Natural killer cell treated with Interleukin-12 subunit alpha and Interleukin-12 subunit beta and Interleukin-15 and Interleukin-18, amount 100 ng/mL, for 72 hours (primary cell): ENCODE measurements around the gene SOX18. TPM values are rescaled to one million over a fixed set of nuclear protein-coding genes. Genes with fewer than 3 reads are reported as not detected.

Source experiments
- ATAC-seq, 2 donors: fragments of 150-1000 bp; cut with Tn5 transposase in 1 of 2; sonication (Bioruptor Pico), chemical (Tn5 transposase) in 1 of 2; 2 replicates each; pipeline ENCODE4 v1.10.0; 2021
- DNase-seq: peaks from one replicate; pipeline ENCODE4 v3.0.0; 2022; ENCODE audit warnings: low spot score
- H3K27ac Mint-ChIP-seq, 2 donors: 1 replicate in 1 of 2; 2 replicates in 1 of 2; pipeline ENCODE4 v1.8.0; 2022; ENCODE audit warnings: mixed read lengths in 2 of 2, mild to moderate bottlenecking in 1 of 2, moderate library complexity in 1 of 2
- H3K27me3 Mint-ChIP-seq, 2 donors: 1 replicate in 1 of 2; 2 replicates in 1 of 2; pipeline ENCODE4 v1.8.0; 2022; ENCODE audit warnings: mixed read lengths in 2 of 2
- H3K36me3 Mint-ChIP-seq: one replicate; pipeline ENCODE4 v1.8.0; 2022; ENCODE audit warnings: mixed read lengths
- H3K4me1 Mint-ChIP-seq, 2 donors: 1 replicate in 1 of 2; 2 replicates in 1 of 2; pipeline ENCODE4 v1.8.0; 2022; ENCODE audit warnings: low read depth in 2 of 2, mixed read lengths in 2 of 2, mild to moderate bottlenecking in 1 of 2
- H3K4me3 Mint-ChIP-seq: one replicate; pipeline ENCODE4 v1.8.0; 2022; ENCODE audit warnings: mixed read lengths
- H3K9me3 Mint-ChIP-seq: 2 replicates; pipeline ENCODE4 v1.8.0; 2022; ENCODE audit warnings: mixed read lengths
- total RNA-seq, 2 donors: library from RNA; stranded (reverse); gene quantifications; one replicate each; pipeline ENCODE4 v1.2.3, GENCODE V29; 2022

The SOX18 gene
- total RNA-seq, 2 donors from 2014 or later, result not detected

DNA sequence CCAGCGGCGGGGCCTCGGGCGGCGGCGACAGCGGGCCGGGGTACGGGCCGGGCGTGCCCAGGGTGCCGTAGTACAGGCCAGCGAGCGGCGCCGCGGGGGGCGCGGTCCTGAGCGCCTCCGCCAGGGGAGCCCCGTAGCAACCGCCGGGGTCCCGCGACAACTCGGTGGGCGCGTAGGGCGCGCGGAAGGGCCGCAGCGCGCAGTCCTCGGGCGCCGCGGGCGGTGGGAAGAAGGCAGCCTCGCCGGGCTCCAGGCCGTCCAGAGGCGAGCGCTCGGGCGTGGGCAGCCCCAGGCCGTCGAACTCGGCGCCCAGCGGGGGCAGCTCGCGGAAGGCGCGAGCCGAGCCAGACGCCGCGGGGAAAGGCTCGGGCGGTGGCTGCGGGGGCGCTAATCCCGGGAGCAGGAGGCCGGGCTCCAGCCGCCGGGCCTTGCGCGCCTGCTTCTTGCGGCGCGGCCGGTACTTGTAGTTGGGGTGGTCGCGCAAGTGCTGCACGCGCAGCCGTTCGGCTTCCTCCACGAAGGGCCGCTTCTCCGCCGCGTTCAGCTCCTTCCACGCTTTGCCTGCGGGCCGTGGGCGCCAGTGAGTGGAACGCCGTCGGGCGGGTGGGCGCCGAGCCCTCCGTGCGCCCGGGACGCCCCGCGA lies 916 bp downstream of the SOX18 start:
- no peak for ATAC-seq
- H3K27me3 Mint-ChIP-seq, result peaks cover 21 to 24% of the 10 kb centered on the region in 2 donors
- DNase-seq, result no peak

GRCh38 chr20:64047968-64048401 lies 1.5 kb downstream of the SOX18 start:
- Mint-ChIP-seq H3K36me3 (no peaks in the 10 kb centered on the region), H3K9me3 (no peaks in the 10 kb centered on the region), H3K27me3 (peaks cover 16 to 24% of the 10 kb centered on the region in 2 donors), H3K4me3 (no peak overlapping the region), H3K27ac (no peak overlapping the region), H3K4me1 (no peaks in the 10 kb centered on the region)
- DNase-seq (no peak), ATAC-seq (no peak)

More for the DNA sequence above, 916 bp downstream of the SOX18 start:
- no peaks in the 10 kb centered on the region for H3K4me1 Mint-ChIP-seq
- H3K36me3 Mint-ChIP-seq, result no peaks in the 10 kb centered on the region
- H3K27ac Mint-ChIP-seq, result no peak overlapping the region
- no peak overlapping the region for H3K4me3 Mint-ChIP-seq
- no peaks in the 10 kb centered on the region for H3K9me3 Mint-ChIP-seq

DNA sequence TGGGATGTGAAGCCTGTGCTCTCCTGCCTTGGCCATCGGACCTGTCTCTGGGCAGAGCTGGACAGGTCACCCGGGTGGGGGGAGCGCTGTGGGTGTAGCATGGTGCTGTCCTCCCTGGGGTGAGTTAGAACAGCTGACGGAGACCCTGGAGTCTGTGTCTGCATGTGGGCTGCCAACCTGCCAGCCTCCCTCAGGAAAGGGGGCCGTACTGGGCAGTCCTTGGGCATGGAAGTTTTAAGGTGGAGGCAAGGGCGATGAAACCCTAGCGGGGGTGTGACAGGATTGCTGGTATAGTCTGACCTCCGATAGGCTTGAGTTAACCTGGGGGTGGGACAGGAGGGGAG lies 2.4 kb downstream of the SOX18 start:
- DNase-seq, result no peak
- Mint-ChIP-seq H3K27ac (no peak overlapping the region), H3K4me1 (no peaks in the 10 kb centered on the region), H3K27me3 (peaks cover 15 to 24% of the 10 kb centered on the region in 2 donors), H3K9me3 (no peaks in the 10 kb centered on the region), H3K36me3 (no peaks in the 10 kb centered on the region), H3K4me3 (no peak overlapping the region)
- no peak for ATAC-seq

- Mint-ChIP-seq H3K27ac (no peak overlapping the region), H3K9me3 (no peaks in the 10 kb centered on the region), H3K4me1 (no peaks in the 10 kb centered on the region), H3K27me3 (peaks cover 16 to 24% of the 10 kb centered on the region in 2 donors), H3K4me3 (no peak overlapping the region), H3K36me3 (no peaks in the 10 kb centered on the region)
- DNase-seq (no peak), ATAC-seq (no peak)
Measured at GRCh38 chr20:64045346-64046011, 4.0 kb downstream of the SOX18 start.

DNA sequence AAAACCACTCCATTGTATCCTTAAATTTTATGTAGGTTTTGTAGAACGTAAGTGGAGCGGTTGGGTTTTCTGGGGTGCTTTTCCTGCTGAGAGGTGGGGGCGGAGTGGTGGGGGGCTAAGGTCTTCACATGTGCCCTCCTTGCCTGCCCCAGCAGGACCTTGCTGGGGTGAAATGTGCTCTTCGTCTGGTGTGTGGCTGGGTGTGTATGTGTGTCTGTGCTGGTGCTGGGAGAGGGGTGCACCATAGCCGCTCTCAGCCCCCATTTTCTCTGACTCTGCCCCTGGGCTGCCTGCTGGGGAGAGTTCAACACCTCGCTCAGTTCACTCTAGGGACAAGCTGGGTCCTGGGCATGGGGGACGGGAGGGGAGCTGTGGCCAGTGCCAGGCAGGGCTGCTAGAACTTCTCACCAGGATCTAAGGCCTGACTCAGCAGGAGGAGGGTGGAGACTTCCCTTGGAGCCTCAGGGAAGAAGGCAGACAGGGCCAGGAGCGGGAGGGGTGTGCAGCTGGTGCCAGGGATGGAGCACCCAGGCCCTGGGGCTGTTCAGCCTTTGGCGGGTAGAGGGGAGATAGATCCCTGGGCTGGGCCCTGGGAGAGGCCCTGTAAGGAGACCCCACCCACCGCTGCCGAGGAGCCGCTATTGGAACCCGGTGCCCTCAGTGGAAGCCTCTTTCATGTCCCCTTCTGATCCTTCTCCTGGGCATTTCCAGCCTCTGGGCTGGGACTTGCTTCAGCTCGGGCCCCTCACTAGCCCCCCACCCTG lies 4.8 kb downstream of the SOX18 start:
- Mint-ChIP-seq H3K9me3 (no peaks in the 10 kb centered on the region), H3K27ac (no peak overlapping the region), H3K36me3 (no peaks in the 10 kb centered on the region), H3K4me3 (no peak overlapping the region), H3K27me3 (peaks cover 19 to 24% of the 10 kb centered on the region in 2 donors), H3K4me1 (no peaks in the 10 kb centered on the region)
- DNase-seq (no peak), ATAC-seq (no peak)

DNA sequence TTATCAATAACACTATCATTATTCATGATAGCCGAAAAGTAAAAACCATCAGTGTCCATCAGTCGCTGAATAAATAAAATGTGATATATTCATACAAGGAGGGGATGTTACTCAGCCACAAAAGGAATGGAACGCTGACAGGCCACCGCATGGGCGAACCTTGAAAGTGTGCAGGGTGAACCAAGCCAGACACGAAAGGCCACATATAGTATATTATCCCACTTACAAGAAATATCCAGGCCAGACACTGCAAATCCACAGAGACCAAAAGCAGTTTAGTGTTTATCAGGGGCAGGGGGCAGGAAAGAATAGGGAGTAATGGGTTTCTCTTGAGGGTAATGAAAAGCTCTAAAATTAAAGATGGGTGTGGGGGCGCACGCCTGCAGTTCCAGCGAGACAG lies 5.7 kb downstream of the SOX18 start:
- H3K4me1 Mint-ChIP-seq, result no peaks in the 10 kb centered on the region
- H3K27ac Mint-ChIP-seq, result no peak overlapping the region
- no peaks in the 10 kb centered on the region for H3K9me3 Mint-ChIP-seq
- DNase-seq, result no peak
- peaks cover 19 to 24% of the 10 kb centered on the region in 2 donors for H3K27me3 Mint-ChIP-seq
- no peak for ATAC-seq
- no peak overlapping the region for H3K4me3 Mint-ChIP-seq
- no peaks in the 10 kb centered on the region for H3K36me3 Mint-ChIP-seq

DNA sequence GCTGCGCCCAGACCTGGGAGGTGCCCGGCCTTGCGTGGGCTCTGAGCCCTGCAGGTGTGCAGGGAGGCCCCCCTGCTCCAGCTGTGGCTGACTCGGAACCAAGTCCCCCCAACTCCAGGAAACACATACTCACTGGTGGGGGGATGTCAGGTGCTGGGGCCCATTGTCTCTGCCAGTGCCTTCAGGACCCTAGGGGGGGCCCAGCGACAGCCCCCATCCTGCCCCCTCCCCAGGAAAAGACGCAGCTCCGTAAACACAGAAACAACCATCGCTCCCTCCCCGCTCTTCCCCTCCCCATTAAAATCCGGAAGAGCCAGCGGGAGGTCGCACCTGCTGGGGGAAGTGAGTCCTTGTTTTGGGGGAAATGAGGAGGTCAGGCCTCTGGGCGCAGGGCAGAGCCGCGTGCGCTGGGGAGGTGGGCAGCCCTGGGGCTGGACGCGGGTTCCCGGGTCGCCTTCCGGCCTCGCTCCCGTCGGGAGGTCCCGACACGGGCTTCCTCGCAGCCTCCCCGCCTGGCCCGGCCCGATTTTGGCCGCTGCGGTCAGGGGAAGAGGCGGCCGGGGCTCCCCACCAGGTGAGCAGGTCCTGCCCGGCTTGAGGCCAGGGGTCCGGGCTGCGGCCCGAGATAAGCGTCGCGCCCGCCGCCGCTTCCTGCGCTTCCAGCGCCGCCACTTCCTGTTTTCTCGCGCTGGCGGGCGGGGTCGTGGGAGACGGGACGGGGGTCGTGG lies 7.2 kb downstream of the SOX18 start:
- no peaks in the 10 kb centered on the region for H3K36me3 Mint-ChIP-seq
- no peaks in the 10 kb centered on the region for H3K9me3 Mint-ChIP-seq
- DNase-seq (no peak), ATAC-seq (no peak)
- no peak overlapping the region for H3K4me3 Mint-ChIP-seq
- H3K27me3 Mint-ChIP-seq, result peaks cover 17 to 21% of the 10 kb centered on the region in 2 donors
- no peak overlapping the region for H3K27ac Mint-ChIP-seq
- peaks cover 2 to 5% of the 10 kb centered on the region in 2 donors for H3K4me1 Mint-ChIP-seq

DNA sequence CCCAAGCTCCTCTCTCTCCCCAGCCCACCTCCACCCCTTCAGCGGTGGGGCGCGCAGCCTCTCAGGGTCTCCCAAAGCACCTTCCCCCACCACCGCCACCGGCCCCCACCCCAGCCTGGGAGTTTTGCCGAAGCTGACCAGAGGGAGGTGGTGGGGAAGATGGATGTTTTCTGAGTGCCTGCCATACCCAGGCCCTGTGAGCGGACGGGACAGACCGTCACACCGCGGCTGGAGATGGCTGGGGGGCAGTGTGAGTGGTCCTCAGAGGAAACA lies 7.7 kb downstream of the SOX18 start:
- no peak overlapping the region for H3K4me3 Mint-ChIP-seq
- no peaks in the 10 kb centered on the region for H3K9me3 Mint-ChIP-seq
- no peak overlapping the region for H3K27ac Mint-ChIP-seq
- DNase-seq, result no peak
- no peak for ATAC-seq
- peaks cover 12 to 17% of the 10 kb centered on the region in 2 donors for H3K27me3 Mint-ChIP-seq
- H3K4me1 Mint-ChIP-seq, result peaks cover 2 to 5% of the 10 kb centered on the region in 2 donors
- H3K36me3 Mint-ChIP-seq, result no peaks in the 10 kb centered on the region

- Mint-ChIP-seq H3K27me3 (peaks cover 7 to 13% of the 10 kb centered on the region in 2 donors), H3K4me3 (no peak overlapping the region), H3K9me3 (no peaks in the 10 kb centered on the region), H3K36me3 (no peaks in the 10 kb centered on the region), H3K4me1 (peaks cover 2 to 5% of the 10 kb centered on the region in 2 donors), H3K27ac (no peak overlapping the region)
- DNase-seq (no peak), ATAC-seq (no peak)
Measured at GRCh38 chr20:64041040-64041780, 8.2 kb downstream of the SOX18 start.

GRCh38 chr20:64040231-64041039 lies 9.0 kb downstream of the SOX18 start:
- DNase-seq, result no peak
- no peak overlapping the region for H3K4me3 Mint-ChIP-seq
- no peaks in the 10 kb centered on the region for H3K36me3 Mint-ChIP-seq
- H3K27ac Mint-ChIP-seq, result no peak overlapping the region
- peaks cover 0 to 8% of the 10 kb centered on the region in 2 donors for H3K27me3 Mint-ChIP-seq
- ATAC-seq, result no peak
- peaks cover 2 to 5% of the 10 kb centered on the region in 2 donors for H3K4me1 Mint-ChIP-seq
- H3K9me3 Mint-ChIP-seq, result no peaks in the 10 kb centered on the region

DNA sequence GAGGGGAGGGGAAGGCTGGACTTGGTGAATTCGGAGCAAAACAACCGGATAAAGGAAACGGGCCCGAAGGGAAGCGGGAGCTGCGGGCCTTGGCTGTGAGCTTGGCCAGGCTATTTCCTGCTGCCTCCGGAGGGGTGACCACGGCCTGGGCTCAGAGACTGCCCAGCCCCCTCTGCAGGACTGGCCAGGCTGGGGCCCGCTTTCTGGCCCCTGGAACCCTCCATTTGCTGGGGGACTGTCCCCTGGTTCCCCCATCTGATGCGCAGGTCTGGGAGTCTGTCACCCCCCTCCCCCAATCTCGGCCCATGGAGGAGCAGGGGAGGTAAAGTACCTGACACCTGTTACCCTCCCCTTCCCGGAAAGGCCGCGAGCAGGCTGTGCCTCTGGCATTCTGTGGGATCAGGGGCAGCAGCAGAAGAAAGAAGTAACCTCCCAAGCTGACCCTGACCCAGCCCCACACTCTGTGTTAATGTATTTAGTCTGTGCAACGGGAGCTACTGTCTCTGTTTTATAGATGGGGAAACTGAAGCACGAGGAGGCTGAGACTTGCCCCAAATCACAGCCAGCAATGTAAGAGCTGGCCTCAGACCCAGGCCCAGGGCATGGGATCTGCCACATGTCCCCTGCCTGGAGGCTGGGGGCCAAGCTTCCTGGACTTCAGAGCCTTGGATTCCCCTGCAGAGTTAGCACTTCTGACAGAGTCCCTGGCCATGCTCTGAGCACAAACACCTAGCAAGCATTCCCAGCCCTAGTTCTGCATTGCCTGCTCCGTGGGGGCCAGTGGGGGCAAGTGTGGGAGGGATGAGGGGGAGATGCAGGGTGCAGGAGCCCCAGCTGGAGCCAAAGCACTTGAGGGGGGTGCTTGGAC lies 9.9 kb downstream of the SOX18 start:
- no peak overlapping the region for H3K27ac Mint-ChIP-seq
- H3K9me3 Mint-ChIP-seq, result no peaks in the 10 kb centered on the region
- ATAC-seq (no peak), DNase-seq (no peak)
- H3K27me3 Mint-ChIP-seq, result peaks cover 0 to 8% of the 10 kb centered on the region in 2 donors
- peak overlapping the region; percentile 36 for H3K4me3 Mint-ChIP-seq
- peaks cover 7 to 12% of the 10 kb centered on the region in 2 donors for H3K4me1 Mint-ChIP-seq
- H3K36me3 Mint-ChIP-seq, result no peaks in the 10 kb centered on the region
